SHP77 (cell line): ENCODE measurements around the gene ACTG2.
"Not testable (repeated sequence)": the region's sequence is repeated elsewhere in the genome, so short reads cannot be mapped to it uniquely, and the experiment has no call there.

Experiments used
- DNase-seq, 2 experiments: peaks; one replicate each; lab custom pipeline; 2025; lab: John Stamatoyannopoulos, UW

Gene ACTG2

GRCh38 chr2:73892631-73893329, at the start of gene ACTG2:
TSS of gene ACTG2 (plus strand) at chr2:73893008. CDS start at chr2:73901312, 8,304 bp downstream.
- DNase-seq = no peak

- DNase-seq = no peak
These were observed 48.7 kb upstream of the ACTG2 start for GRCh38 chr2:73844087-73844486.

GRCh38 chr2:73850009-73850408, 42.8 kb upstream of the ACTG2 start:
- DNase-seq = no peak

GRCh38 chr2:73851274-73851673, 41.5 kb upstream of the ACTG2 start:
- DNase-seq = peak; percentile 12 to 25

GRCh38 chr2:73852020-73852419, 40.8 kb upstream of the ACTG2 start:
- no peak for DNase-seq

GRCh38 chr2:73855526-73855925, 37.3 kb upstream of the ACTG2 start:
- no peak for DNase-seq

- no peak for DNase-seq
These were observed 36.6 kb upstream of the ACTG2 start for GRCh38 chr2:73856214-73856613.

- no peak for DNase-seq
These were observed 32.9 kb upstream of the ACTG2 start for GRCh38 chr2:73859721-73860586.

- no peak for DNase-seq
These were observed 29.8 kb upstream of the ACTG2 start for GRCh38 chr2:73862987-73863386.

- DNase-seq = no peak
These were observed 24.4 kb upstream of the ACTG2 start for GRCh38 chr2:73868204-73868978.

GRCh38 chr2:73870084-73870483, 22.7 kb upstream of the ACTG2 start:
- no peak for DNase-seq

- DNase-seq = no peak
These were observed 15.6 kb upstream of the ACTG2 start for GRCh38 chr2:73877071-73877802.

- not testable (repeated sequence) for DNase-seq
These were observed 14.8 kb upstream of the ACTG2 start for GRCh38 chr2:73877984-73878383.

GRCh38 chr2:73885406-73885805, 7.4 kb upstream of the ACTG2 start:
- DNase-seq = no peak

GRCh38 chr2:73886357-73886756, 6.5 kb upstream of the ACTG2 start:
- no peak for DNase-seq

- not testable (repeated sequence) for DNase-seq
These were observed 5.0 kb upstream of the ACTG2 start for GRCh38 chr2:73887596-73888353.

- no peak for DNase-seq
These were observed 4.4 kb upstream of the ACTG2 start for GRCh38 chr2:73888388-73888787.

GRCh38 chr2:73889206-73889605, 3.6 kb upstream of the ACTG2 start:
- no peak for DNase-seq

- no peak for DNase-seq
These were observed 2.3 kb upstream of the ACTG2 start for GRCh38 chr2:73890301-73891092.

- DNase-seq = no peak
These were observed 1.4 kb upstream of the ACTG2 start for GRCh38 chr2:73891276-73891901.
